Stimulated activated CD4-positive, alpha-beta T cell treated with anti-CD3 and anti-CD28 coated beads, Interleukin-4, amount 100 ng/mL, for 4 hours (primary cell): ENCODE data around the gene TOR1B.
"Not testable (repeated sequence)": the region's sequence is repeated elsewhere in the genome, so short reads cannot be mapped to it uniquely, and the experiment has no call there.

ENCODE experiments used
- DNase-seq, 2 experiments: peaks; one replicate each; pipeline ENCODE4 v3.0.0-alpha.2; 2020

The TOR1B gene

DNA sequence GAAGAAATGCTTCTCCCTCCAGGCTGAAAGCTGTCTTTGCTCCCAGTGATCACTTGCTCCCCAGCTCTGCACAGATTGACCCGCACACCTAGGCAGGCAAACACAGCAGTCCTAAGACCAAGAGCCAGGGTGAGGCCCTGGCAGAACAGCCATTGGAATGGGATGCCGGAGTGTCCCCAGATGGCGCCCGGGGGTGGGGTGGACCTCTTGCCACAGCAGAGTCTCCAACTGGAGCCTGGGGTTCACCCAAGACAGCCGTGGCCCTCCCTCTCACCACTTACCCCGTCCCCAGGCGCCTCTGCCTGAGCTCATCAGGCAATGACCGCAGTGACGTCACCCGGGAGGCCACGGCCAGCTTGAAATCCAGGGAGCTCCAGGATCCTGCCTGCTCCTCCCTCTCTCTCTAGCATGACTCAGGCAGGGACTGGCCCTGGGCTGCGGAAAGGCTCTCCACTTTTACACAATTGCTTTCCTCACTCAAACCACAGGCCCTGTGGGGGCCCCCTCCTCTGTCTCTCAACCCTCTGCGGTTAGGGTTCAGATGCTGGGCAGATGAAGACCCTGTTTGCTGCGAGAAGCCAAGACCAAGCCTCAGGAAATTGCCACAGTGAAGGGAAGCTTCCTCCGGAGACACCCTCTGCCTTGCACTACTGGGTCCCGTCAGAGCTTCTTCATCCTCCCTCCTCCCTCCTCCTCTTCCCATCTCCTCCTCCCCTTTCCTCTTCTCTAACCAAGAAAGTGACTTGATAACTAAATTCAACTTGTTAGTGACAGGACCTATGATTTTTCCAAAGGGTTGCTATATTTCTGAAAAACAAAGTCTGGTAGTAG, 25.8 kb upstream of the TOR1B start:
- peak in 1 of 2 experiments; percentile 6 for DNase-seq

DNA sequence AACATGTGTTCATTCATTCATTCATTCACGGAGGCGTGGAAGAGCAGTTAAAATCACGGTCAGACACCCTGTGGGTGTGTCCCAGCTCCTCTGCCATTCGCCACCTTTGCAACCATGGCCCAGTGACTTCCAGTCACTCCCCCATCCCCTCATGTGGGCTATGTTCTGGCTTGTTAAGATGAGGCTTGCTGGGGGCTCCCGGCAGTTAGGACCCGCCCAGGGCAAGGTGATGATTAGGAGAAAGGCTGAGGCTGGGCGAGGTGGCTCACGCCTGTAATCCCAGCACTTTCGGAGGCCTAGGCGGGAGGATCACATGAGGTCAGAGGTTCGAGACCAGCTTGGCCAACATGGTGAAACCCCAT, 25.2 kb upstream of the TOR1B start:
- DNase-seq: no peak

- DNase-seq: no peak
These were observed 24.5 kb upstream of the TOR1B start for GRCh38 chr9:129778469-129778868.

- no peak for DNase-seq
These were observed 23.3 kb upstream of the TOR1B start for GRCh38 chr9:129779560-129780190.

DNA sequence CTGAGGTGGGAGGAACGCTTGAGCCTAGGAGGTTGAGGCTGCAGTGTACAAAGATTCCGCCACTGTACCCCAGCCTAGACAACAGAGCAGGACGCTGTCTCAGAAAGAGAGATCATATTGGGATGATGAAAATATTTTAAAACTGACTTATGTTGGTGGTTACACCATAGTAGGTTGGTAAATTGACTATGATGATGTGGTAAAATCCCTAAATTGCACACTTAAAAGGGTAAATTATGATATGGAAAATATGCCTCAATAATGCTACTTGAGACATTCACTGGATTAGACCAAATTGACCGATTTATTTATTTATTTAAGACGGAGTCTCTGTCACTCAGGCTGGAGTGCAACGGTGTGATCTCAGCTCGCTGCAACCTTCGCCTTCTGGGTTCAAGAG, 21.9 kb upstream of the TOR1B start:
- DNase-seq: no peak

GRCh38 chr9:129781981-129782380, 21.0 kb upstream of the TOR1B start:
- no peak for DNase-seq

DNA sequence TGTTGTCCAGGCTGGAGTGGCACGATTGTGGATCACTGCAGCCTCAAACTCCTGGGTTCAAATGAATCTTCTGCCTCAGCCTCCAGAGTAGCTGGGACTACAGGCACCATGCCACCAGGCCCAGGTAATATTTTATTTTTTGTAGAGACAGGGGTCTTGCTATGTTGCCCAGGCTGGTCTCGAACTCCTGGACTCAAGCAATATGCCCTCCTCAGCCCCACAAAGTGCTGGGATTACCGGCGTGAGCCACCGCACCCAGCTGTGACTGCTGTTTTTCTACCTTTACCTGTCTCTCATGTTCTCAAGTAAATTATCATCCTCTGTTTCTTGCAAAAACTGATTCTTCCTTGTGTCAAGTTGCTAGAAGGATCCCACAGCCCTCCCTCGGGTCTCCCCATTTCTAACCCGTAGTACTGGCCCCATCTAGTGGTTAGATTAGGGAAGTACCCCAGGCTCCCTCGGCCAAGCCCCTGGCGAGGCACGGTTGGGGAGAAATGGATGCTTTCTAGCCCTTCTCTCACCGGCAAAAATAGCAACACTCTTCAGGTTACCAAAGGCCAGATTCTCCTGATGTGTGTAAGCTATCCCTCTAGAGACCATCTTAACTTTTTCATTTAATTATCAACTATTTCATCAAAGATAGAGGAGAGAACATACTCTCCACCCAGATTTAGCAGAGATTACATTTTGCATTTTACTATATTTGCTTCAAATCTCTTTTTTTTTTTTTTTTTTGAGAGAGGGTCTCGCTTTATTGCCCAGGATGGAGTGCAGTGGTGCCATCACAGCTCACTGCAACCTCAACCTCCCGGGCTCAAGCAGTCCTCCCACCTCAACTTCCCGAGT, 19.2 kb upstream of the TOR1B start:
- DNase-seq: peak; percentile 63 to 64

DNA sequence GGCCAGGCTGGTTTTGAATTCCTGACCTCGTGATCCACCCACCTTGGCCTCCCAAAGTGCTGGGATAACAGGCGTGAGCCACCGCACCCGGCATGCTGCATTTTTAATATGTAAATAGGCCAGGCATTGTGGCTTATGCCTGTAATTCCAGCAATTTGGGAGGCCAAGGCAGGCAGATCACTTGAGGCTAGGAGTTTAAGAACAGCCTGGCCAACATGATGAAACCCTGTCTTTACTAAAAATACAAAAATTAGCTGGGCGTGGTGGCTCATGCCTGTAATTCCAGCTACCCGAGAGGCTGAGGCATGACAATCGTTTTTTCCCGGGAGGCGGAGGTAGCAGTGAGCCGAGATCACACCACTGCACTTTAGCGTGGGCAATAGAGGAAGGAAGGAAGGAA, 18.0 kb upstream of the TOR1B start:
- DNase-seq: not testable (repeated sequence)

DNA sequence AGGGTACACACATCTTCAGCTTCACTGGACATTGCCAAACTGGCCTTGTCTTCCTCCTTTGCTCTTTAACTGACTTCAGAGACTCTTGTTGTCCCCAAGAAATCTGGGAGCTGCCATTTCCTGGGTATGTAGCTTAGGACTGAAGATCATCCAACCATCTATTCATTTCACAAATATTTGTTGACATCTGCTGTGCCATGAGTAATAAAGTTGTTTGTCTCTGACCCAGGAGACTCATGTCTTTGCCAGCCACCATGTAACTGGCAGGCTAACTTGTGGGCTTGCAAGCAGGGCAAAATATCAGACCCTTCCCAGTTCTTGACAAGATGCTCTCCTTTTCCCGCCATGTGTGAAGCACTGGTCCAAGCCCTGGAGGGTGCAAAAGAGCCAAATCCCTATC, 17.1 kb upstream of the TOR1B start:
- no peak for DNase-seq

DNA sequence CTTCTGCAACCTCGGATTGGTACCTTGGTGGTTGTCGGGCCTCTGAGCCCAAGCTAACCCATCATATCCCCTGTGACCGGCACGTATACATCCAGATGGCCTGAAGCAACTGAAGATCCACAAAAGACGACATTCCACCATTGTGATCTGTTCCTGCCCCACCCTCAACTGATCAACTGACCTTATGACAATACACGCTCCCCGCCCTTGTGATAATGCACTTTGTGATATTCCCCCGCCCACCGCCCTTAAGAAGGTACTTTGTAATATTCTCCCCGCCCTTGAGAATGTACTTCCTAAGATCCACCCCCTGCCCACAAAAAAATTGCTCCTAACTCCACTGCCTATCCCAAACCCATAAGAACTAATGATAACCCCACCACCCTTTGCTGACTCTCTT, 16.5 kb upstream of the TOR1B start:
- DNase-seq: no peak

DNA sequence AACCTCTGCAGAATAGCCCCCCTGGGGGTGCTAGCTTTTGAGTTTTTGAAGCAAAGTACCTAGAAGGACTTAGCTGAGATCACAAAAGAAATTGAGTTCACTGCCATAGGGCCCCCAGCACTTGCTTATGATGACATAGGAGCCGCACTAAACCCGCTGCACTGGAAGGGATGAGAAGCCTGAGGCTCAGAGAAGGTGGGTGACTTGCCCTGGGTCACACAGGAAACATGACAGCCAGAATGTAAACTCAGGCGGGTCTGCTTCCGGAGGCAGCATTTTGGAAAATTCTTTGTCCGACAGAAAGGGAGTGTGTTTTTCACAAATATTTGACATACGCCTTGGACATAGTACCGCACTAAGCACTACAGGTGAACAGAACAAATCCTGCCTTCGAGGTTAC, 8.4 kb upstream of the TOR1B start:
- no peak for DNase-seq

GRCh38 chr9:129796029-129796428, 7.0 kb upstream of the TOR1B start:
- not testable (repeated sequence) for DNase-seq

DNA sequence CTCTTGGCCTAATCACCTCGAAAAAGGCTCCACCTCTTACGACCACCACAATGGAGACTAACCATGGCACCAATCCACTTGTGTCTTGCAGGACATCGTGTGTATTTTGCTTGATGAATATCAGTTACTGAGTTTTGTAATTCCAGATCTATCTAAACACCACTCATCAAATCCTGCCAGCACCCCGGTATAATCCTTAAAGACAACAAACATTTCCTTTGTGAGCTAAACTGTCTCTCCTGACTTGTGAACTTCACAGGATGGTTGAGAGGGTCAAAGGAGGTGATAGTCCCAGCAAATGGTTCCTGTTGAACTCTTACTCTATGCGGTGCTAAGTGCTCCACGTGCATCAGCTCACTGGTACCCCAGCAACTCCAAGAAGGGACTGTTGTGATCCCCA, 4.0 kb upstream of the TOR1B start:
- no peak for DNase-seq

GRCh38 chr9:129801504-129801903, 1.5 kb upstream of the TOR1B start:
- no peak for DNase-seq

DNA sequence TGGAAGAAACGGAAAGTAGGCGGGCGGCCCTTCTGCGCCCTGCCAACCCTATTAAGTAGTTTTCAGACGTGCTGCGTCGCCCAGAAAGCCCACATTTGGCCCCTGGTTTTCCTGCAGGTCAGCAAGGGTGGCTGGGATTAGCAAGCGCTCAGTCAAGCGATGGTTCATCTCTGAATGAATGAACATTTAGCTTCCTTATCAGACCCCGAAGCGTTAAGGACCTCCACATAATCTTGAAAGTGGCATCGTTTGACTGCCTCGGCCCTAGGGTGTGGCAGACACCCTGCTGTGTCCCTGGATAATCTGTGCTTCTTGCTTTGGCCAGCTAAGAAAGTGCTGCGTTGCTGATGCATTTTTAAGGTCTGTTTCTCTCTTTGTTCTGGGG, 684 bp downstream of the TOR1B start:
- DNase-seq: no peak

- no peak for DNase-seq
These were observed 3.1 kb downstream of the TOR1B start for GRCh38 chr9:129806061-129806460.

DNA sequence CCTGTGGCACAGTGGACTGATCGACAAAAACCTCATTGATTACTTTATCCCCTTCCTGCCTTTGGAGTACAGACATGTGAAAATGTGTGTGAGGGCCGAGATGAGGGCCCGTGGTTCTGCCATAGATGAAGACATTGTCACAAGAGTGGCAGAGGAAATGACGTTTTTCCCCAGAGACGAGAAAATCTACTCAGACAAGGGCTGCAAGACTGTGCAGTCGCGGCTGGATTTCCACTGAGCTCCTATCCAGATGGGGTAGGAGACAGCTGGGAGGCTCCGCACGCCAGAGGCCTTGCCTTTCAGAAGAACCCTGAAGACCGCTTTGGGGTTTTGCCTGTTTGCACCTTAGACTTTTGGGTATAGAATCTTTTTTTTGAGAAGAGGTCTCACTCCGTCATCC, 6.4 kb downstream of the TOR1B start:
- no peak for DNase-seq

DNA sequence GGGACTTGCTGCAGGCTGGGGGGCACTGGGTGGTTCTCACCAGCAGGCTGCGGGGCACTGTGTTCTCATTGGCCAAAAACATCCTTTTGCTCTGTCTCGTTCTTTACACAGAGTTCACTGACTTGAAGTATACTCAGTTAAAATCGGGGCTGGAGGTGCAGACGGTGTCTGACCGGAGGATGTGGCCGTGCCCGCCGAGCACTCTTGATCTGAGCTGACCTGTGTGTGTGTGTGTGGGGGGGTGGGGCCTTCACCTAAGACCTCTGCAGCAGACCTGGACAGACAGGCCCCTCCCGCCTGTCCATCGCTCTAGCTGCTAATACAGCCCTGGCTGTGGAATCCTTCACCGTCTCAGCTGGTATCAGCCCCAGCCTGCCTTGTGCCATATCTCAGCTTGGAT, 7.1 kb downstream of the TOR1B start:
- DNase-seq: no peak

DNA sequence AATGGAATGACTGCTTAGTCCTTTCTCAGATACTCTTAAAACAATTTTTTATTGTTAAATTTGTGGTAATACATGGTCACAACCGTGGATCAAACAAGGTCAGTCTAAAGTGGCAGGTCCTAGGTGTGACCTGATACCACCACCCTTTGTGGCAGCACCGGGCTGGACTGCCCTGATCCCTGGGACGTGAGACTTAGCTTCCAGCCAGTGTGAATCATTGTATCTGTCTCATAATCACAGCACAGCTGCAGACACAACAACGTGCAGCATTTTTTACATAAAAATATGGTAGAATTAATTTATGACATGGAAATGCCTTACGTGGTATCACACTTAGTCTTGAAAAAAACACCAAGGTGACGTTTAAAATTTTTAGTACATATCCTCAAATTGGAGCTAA, 7.8 kb downstream of the TOR1B start:
- no peak for DNase-seq

DNA sequence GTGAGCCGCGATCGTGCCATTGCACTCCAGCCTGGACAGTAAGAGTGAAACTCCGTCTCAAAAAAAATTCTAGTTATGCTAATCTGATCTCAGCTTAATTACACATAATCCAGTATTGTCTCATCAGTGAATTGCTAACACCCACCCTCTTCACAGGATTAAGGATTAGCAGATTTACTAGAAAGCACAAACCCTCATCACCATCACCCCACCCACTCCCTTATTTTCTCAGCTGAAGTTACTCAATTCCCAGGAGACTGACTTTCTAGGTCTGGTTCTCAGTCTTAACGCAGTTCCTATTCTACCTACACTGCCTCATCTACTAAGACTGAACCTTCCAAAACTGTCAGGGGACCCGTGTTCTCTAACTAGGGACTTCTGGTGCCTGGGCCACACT, 9.0 kb downstream of the TOR1B start:
- no peak for DNase-seq

- no peak for DNase-seq
These were observed 9.4 kb downstream of the TOR1B start for GRCh38 chr9:129812385-129812784.

- no peak for DNase-seq
These were observed 10.7 kb downstream of the TOR1B start for GRCh38 chr9:129813661-129814060.

GRCh38 chr9:129814432-129815223, 11.6 kb downstream of the TOR1B start:
- DNase-seq: no peak
